ENCODE results near the gene HMGCS2.

HMGCS2 gene

GRCh38 chr1:119748040-119748439, 20.7 kb downstream of the HMGCS2 start:
- ChIA-PET CTCF (interaction anchor here (0.9 to 2.1 kb wide), 3 partner anchors 32 to 138 kb away, joined by 3 to 5 read pairs (median 4); no protein-coding TSS in a partner anchor), POLR2A (no interaction called here)
- Histone ChIP-seq H3K27ac (ENCODE audit: extremely low read depth, low read depth, low read length) (no peak overlapping the region), H3K4me3 (ENCODE audit: low read depth, low read length) (no peak overlapping the region), H3K4me1 (ENCODE audit: control insufficient read depth, insufficient read depth, low read length) (no peaks in the 10 kb centered on the region), H3K36me3 (ENCODE audit: control insufficient read depth in 2 of 2, insufficient read depth in 1 of 2, low read length in 2 of 2) (peaks cover 0 to 9% of the 10 kb centered on the region in 2 experiments; a peak in 1 of 3 replicates), H3K9me3 (ENCODE audit: control insufficient read depth, insufficient read depth, low read depth, low read length) (no peaks in the 10 kb centered on the region)
- TF ChIP-seq ZNF776 (tag by site-specific recombination; IDR thresholded peaks at IDR 0.05; ENCODE audit: borderline replicate concordance) (no peak), TSHZ1 (tag by site-specific recombination; IDR thresholded peaks at IDR 0.05; ENCODE audit: borderline replicate concordance) (no peak), HIC1 (tag by site-specific recombination; IDR thresholded peaks at IDR 0.05) (no peak), ZNF214 (tag by site-specific recombination; IDR thresholded peaks at IDR 0.05; ENCODE audit: borderline replicate concordance) (no peak), ZBTB26 (tag by site-specific recombination; optimal IDR thresholded peaks at IDR 0.05) (no peak), ZNF132 (tag by site-specific recombination; IDR thresholded peaks at IDR 0.05; ENCODE audit: borderline replicate concordance) (no peak), ZFP41 (tag by site-specific recombination; IDR thresholded peaks at IDR 0.05; ENCODE audit: borderline replicate concordance) (no peak), ZNF530 (tag by site-specific recombination; IDR thresholded peaks at IDR 0.05; ENCODE audit: low read depth) (no peak), ZNF837 (tag by site-specific recombination; IDR thresholded peaks at IDR 0.05) (no peak)

- TF ChIP-seq ZFHX2 (tag by site-specific recombination; conservative IDR thresholded peaks at IDR 0.05): 0 out of 2 replicates have a peak, but pooled peaks have one; percentile 12
- TF ChIP-seq ZNF19 (tag by site-specific recombination; IDR thresholded peaks at IDR 0.05; ENCODE audit: low read depth): no peak
- no peak for TF ChIP-seq ZNF362 (tag by site-specific recombination; IDR thresholded peaks at IDR 0.05)
- ChIA-PET CTCF (interaction anchor here (0.6 to 2.1 kb wide), 5 partner anchors 62 to 222 kb away, joined by 3 to 5 read pairs (median 4); no protein-coding TSS in a partner anchor), POLR2A (no interaction called here)
- no peaks in the 10 kb centered on the region for H3K9me3 ChIP-seq (ENCODE audit: control insufficient read depth, insufficient read depth, low read depth, low read length)
- no peak overlapping the region for H3K27ac ChIP-seq (ENCODE audit: extremely low read depth, low read depth, low read length)
- no peak overlapping the region for H3K4me3 ChIP-seq (ENCODE audit: low read depth, low read length)
- no peaks in the 10 kb centered on the region for H3K4me1 ChIP-seq (ENCODE audit: control insufficient read depth, insufficient read depth, low read length)
- H3K36me3 ChIP-seq (ENCODE audit: control insufficient read depth in 2 of 2, insufficient read depth in 1 of 2, low read length in 2 of 2): peaks cover 0 to 15% of the 10 kb centered on the region in 2 experiments; a peak in 1 of 3 replicates
These were observed 21.3 kb downstream of the HMGCS2 start for GRCh38 chr1:119747451-119747850.

GRCh38 chr1:119745034-119745433, 23.7 kb downstream of the HMGCS2 start:
- POLR2A ChIA-PET: interaction anchor here (1.1 to 2.1 kb wide), 2 partner anchors 33 to 35 kb away, joined by 3 to 6 read pairs; partner anchors contain the start of gene PHGDH
- Histone ChIP-seq H3K4me3 (ENCODE audit: low read depth, low read length) (no peak overlapping the region), H3K4me1 (ENCODE audit: control insufficient read depth, insufficient read depth, low read length) (no peaks in the 10 kb centered on the region), H3K27ac (ENCODE audit: extremely low read depth, low read depth, low read length) (no peak overlapping the region), H3K9me3 (ENCODE audit: control insufficient read depth, insufficient read depth, low read depth, low read length) (no peaks in the 10 kb centered on the region), H3K36me3 (ENCODE audit: control insufficient read depth in 2 of 2, insufficient read depth in 1 of 2, low read length in 2 of 2) (peaks cover 0 to 40% of the 10 kb centered on the region in 2 experiments; a peak in 2 of 3 replicates)
- CTCF ChIA-PET: interaction anchor here (0.5 to 2.8 kb wide), 25 partner anchors 7 to 241 kb away, joined by 3 to 22 read pairs (median 5); partner anchors contain the start of gene HMGCS2
- TF ChIP-seq ZNF23 (tag by site-specific recombination; IDR thresholded peaks at IDR 0.05; ENCODE audit: borderline replicate concordance) (no peak), ZBTB10 (tag by site-specific recombination; IDR thresholded peaks at IDR 0.05) (no peak), BCL11B (tag by site-specific recombination; IDR thresholded peaks at IDR 0.05; ENCODE audit: low read depth) (no peak), SP7 (tag by site-specific recombination; IDR thresholded peaks at IDR 0.05) (no peak), ZNF596 (tag by site-specific recombination; IDR thresholded peaks at IDR 0.05) (no peak), ZNF521 (tag by site-specific recombination; IDR thresholded peaks at IDR 0.05) (no peak), ZNF530 (tag by site-specific recombination; IDR thresholded peaks at IDR 0.05; ENCODE audit: low read depth) (no peak)
